Testis (tissue), 2 donors: ENCODE results near the gene PAK1.

Experiments
- CTCF ChIP-seq, 3 experiments: fragments of 450-650 bp in 2 of 3; fragments of 200-600 bp in 1 of 3; sonication (generic) in 1 of 3; IDR thresholded peaks; one replicate each; pipeline ENCODE4 v1.5.1; 2016 to 2019; ENCODE audit warnings: antibody characterized with exemption in 3 of 3, mild to moderate bottlenecking in 2 of 3, moderate library complexity in 1 of 3
- POLR2A ChIP-seq: fragments of 450-650 bp; IDR thresholded peaks from one replicate; pipeline ENCODE4 v1.6.1; 2017; ENCODE audit warnings: antibody characterized with exemption, mild to moderate bottlenecking, moderate library complexity

- TF ChIP-seq CTCF (IDR thresholded peaks at IDR 0.05) (no peak), POLR2A (no peak)
These were observed 46.0 kb upstream of the PAK1 start for GRCh38 chr11:77519847-77520246.
